Esophagus squamous epithelium (tissue), 5 donors: ENCODE data around the gene UNC13D. TPM values are rescaled to one million over a fixed set of nuclear protein-coding genes. Genes with fewer than 3 reads are reported as not detected.
"Not testable (repeated sequence)": the region's sequence is repeated elsewhere in the genome, so short reads cannot be mapped to it uniquely, and the experiment has no call there.

Experiments
- DNase-seq: peaks from one replicate; lab custom pipeline; 2025; lab: John Stamatoyannopoulos, UW
- H3K27ac ChIP-seq, 4 donors: fragments of 200-600 bp; sonication (generic); one replicate each; pipeline ENCODE4 v1.5.1; 2016 to 2019; ENCODE audit warnings: mild to moderate bottlenecking in 1 of 4
- H3K27me3 ChIP-seq, 4 donors: fragments of 200-600 bp; sonication (generic); 1 replicate in 3 of 4; 2 replicates in 1 of 4; pipeline versions ENCODE4 v1.5.1 to v1.6.0; 2017 to 2021; ENCODE audit warnings: antibody characterized with exemption in 1 of 4
- H3K36me3 ChIP-seq, 3 donors: fragments of 200-600 bp; sonication (generic); one replicate each; pipeline ENCODE4 v1.5.1; 2016 to 2019
- H3K4me1 ChIP-seq, 3 donors: fragments of 200-600 bp; sonication (generic); one replicate each; pipeline ENCODE4 v1.5.1; 2017 to 2019
- H3K4me3 ChIP-seq, 4 donors: fragments of 200-600 bp; sonication (generic); 1 replicate in 3 of 4; 2 replicates in 1 of 4; pipeline ENCODE4 v1.5.1; 2016 to 2019; ENCODE audit warnings: mild to moderate bottlenecking in 2 of 4, moderate library complexity in 1 of 4
- H3K9me3 ChIP-seq, 3 donors: fragments of 200-600 bp; sonication (generic); one replicate each; pipeline ENCODE4 v1.5.1; 2016 to 2019
- POLR2A ChIP-seq, 4 donors: fragments of 450-650 bp; IDR thresholded peaks; one replicate each; pipeline ENCODE4 v1.6.1; 2017; ENCODE audit warnings: antibody characterized with exemption in 4 of 4, mild to moderate bottlenecking in 4 of 4, moderate library complexity in 3 of 4
- WGBS, 2 donors: methylation state at CpG; one replicate each; pipeline ENCODE4 v1.1.5; 2018; 5-methylcytosine and 5-hydroxymethylcytosine counted together
- intact Hi-C: fragments of 100-400 bp; cut with DNase I; formaldehyde crosslinking; loops from one replicate; pipeline ENCODE4 v1.15.0; 2022
- total RNA-seq, 4 donors: library from RNA; depleted of rRNA; stranded (reverse); fragments of >200 nt; gene quantifications; one replicate each; pipeline ENCODE4 v1.1.0, GENCODE V29; 2016
- TF ChIP-seq, protein P1 (sequence below), 6 experiments: fragments of 450-650 bp in 4 of 6; fragments of 200-600 bp in 2 of 6; sonication (generic) in 2 of 6; IDR thresholded peaks; one replicate each; pipeline ENCODE4 v1.5.1; 2016 to 2019; ENCODE audit warnings: antibody characterized with exemption in 6 of 6, mild to moderate bottlenecking in 4 of 6, moderate library complexity in 4 of 6
- donor health status: DM: yes; HTN: yes; CAD: no.

The UNC13D gene
- total RNA-seq, 4 donors from 2014 or later: 16.5 to 21.5 (median 16.9) TPM

DNA sequence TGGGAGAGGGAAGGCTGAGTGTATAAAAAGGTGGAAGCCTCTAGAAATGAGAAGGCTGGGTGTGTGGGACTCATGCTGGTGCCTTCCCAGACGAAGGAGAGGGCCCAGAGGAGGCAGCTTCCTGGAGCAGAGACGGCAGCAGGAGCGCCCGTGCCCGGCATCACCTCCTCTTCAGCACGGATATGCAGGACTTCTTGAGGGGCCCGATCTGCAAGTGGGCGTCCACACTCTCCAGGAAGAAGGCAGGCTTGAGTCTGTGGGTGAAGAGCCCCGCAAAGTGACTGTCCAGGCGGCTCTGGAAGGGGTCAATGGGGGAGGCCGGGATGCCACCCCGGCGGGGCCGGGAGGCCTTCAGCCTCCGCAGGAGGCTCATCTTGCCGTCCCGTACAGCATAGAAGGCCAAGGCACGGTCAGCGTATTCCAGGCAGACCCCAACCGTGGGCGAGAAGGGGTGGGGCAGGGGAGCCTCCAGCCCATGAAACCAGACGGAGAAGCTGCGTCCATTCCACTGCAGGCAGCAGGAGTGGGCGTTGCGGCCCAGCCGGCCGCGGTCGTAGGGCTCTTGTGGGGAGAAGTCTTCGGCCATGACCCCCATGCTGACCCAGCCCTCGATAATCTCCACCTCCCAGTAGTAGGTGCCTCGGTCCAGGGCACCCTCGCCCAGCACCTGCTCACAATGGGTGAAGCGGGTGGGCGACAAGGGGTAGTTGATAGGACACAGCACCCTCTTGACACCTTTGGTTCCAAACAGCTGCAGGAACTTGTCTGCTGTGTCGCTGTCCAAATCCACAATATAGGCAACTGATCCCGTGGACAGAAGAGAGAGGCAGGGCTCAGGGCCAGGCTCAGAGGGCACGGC, 30.3 kb upstream of the UNC13D start:
- Histone ChIP-seq H3K27me3 (no peaks in the 10 kb centered on the region), H3K36me3 (peaks cover 8 to 21% (median 13%) of the 10 kb centered on the region in 3 donors), H3K4me1 (peaks cover 62 to 97% (median 71%) of the 10 kb centered on the region in 3 donors), H3K4me3 (peak overlapping the region in 1 of 4 donors; percentile 82), H3K27ac (peak overlapping the region; percentile 93 to 98 (median 96)), H3K9me3 (no peaks in the 10 kb centered on the region)
- WGBS, 2 donors: 85 to 87% methylated on average over 7 to 22 of the region's 38 CpGs
- DNase-seq: no peak
- TF ChIP-seq, protein P1, sequence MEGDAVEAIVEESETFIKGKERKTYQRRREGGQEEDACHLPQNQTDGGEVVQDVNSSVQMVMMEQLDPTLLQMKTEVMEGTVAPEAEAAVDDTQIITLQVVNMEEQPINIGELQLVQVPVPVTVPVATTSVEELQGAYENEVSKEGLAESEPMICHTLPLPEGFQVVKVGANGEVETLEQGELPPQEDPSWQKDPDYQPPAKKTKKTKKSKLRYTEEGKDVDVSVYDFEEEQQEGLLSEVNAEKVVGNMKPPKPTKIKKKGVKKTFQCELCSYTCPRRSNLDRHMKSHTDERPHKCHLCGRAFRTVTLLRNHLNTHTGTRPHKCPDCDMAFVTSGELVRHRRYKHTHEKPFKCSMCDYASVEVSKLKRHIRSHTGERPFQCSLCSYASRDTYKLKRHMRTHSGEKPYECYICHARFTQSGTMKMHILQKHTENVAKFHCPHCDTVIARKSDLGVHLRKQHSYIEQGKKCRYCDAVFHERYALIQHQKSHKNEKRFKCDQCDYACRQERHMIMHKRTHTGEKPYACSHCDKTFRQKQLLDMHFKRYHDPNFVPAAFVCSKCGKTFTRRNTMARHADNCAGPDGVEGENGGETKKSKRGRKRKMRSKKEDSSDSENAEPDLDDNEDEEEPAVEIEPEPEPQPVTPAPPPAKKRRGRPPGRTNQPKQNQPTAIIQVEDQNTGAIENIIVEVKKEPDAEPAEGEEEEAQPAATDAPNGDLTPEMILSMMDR (IDR thresholded peaks at IDR 0.05): no peak
- TF ChIP-seq POLR2A (IDR thresholded peaks at IDR 0.05): no peak
- intact Hi-C loops: no loop called here

DNA sequence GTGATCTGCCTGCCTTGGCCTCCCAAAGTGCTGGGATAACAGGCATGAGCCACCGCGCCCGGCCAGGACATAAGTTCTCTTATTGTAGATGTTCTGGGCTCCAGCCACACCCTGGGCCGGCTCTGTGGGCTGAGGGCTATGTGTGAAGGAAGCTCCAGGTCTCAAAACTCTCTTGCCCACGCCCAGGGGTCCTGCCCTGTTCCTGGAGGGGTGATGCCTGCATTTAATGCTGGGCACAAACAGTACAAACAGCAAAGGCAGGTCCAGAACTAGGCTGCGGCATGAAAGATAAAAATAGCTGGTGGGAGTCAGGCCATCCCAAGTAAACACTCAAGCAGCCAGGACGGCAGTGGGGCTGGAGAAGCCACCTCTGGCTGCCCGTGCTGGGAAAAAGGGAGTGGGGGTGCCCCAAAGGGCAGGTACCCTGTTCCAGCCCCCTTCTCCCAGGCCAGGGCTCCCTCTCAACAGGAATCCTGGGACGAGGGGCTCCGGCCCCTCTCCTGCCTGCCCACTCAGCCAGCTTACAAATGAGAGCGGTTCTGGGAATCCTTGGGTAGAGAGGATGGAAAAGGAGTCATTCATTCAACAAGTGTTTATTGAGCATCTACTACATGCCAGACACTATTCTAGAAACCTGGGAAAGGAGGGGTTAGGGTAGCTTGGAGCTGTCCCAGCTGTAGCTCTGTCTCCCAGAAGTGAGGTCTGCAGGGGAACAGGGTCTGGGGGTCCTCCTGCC, 29.6 kb upstream of the UNC13D start:
- no peak overlapping the region for H3K4me3 ChIP-seq
- H3K9me3 ChIP-seq: no peaks in the 10 kb centered on the region
- no peak for DNase-seq
- 54 to 73% methylated on average over 6 to 8 of the region's 11 CpGs for WGBS, 2 donors
- peak overlapping the region; percentile 93 to 98 (median 96) for H3K27ac ChIP-seq
- peaks cover 62 to 100% (median 79%) of the 10 kb centered on the region in 3 donors for H3K4me1 ChIP-seq
- H3K36me3 ChIP-seq: peaks cover 8 to 21% (median 13%) of the 10 kb centered on the region in 3 donors
- intact Hi-C loops: no loop called here
- no peaks in the 10 kb centered on the region for H3K27me3 ChIP-seq
- TF ChIP-seq, protein P1 (IDR thresholded peaks at IDR 0.05): no peak
- TF ChIP-seq POLR2A (IDR thresholded peaks at IDR 0.05): no peak

DNA sequence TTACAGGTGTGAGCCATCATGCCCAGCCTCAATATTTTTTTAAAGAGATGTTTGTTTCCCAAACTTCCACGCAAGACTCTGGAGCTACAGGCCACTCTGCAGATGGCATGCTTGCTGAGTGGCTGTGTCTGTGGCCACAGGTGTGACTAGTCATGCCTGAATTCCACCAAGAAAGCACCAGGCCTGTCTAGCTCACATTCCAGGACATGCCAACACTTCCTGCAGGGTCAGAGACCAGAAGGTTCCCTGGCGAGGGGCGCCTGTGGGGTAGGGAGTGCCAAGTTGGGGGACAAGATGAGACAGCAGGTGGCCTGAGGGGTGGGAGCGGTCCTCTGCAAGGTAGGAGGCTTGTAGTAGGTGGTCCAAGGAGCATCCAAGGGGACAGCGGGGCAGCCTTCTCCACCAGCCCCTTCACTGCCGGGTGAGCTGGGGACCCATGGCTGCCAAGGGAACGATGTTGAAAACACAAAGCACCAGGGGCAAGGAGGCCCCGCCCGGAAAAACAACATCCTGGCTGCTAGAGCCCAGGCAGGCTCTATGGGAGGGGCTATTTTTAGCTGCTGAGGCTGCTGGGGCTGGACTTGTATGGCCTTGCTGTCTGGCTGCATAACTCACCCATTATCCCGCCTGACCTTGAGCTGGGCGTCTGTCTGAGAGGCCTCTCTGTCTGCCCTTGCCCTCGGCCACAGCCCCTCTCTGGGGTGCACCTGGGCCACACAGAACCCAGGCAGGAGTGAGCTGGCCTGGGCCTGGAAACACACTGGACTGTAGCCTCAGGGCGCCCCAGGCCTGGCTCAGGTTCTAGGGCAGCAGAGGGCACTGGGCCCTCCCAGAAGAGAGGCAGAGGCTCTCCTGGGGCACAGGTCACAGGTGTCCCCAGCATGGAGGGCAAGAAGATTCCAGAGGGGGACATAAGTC, 28.5 kb upstream of the UNC13D start:
- TF ChIP-seq, protein P1 (IDR thresholded peaks at IDR 0.05): no peak
- TF ChIP-seq POLR2A (IDR thresholded peaks at IDR 0.05): peak in 2 of 4 donors; percentile 31 to 50
- Histone ChIP-seq H3K4me3 (peak overlapping the region in 1 of 4 donors; percentile 44), H3K4me1 (peaks cover 59 to 98% (median 84%) of the 10 kb centered on the region in 3 donors), H3K36me3 (peaks cover 8 to 21% (median 13%) of the 10 kb centered on the region in 3 donors), H3K27ac (peak overlapping the region; percentile 93 to 98 (median 96)), H3K9me3 (no peaks in the 10 kb centered on the region), H3K27me3 (no peaks in the 10 kb centered on the region)
- 33% methylated on average over 1 of the region's 13 CpGs; no CpG with 5 or more reads in 1 of the 2 donors for WGBS, 2 donors
- intact Hi-C loops: no loop called here
- no peak for DNase-seq

DNA sequence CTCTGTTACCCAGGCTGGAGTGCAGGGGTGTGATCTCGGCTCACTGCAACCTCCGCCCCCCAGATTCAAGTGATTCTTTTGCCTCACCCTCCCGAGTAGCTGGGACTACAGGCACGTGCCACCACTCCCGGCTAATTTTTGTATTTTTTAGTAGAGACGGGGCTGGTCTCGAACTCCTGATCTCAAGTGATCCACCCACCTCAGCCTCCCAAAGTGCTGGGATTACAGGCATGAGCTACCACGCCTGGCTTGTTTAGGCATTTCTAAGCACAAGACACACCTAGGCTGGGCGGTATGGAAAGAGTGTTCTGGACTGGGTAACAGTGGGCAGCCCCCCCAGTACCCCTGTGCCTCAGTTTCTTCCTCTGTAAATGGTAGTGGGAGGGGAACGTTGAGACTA, 26.0 kb upstream of the UNC13D start:
- intact Hi-C loops: not testable (repeated sequence)
- peak overlapping the region in 3 of 4 donors; percentile 14 to 60 (median 33) for H3K4me3 ChIP-seq

More for the DNA sequence above, 26.0 kb upstream of the UNC13D start:
- DNase-seq, H3K27me3 ChIP-seq, H3K9me3 ChIP-seq: not testable (repeated sequence)
- peaks cover 36 to 76% (median 67%) of the 10 kb centered on the region in 3 donors for H3K4me1 ChIP-seq
- H3K36me3 ChIP-seq: peaks cover 8 to 18% (median 13%) of the 10 kb centered on the region in 3 donors
- H3K27ac ChIP-seq: peak overlapping the region; percentile 69 to 98 (median 96)
- 47 to 55% methylated on average over 8 to 10 of the region's 10 CpGs for WGBS, 2 donors
